T-cell (primary cell): ENCODE data around the gene ITIH1. TPM values are rescaled to one million over a fixed set of nuclear protein-coding genes. Genes with fewer than 3 reads are reported as not detected.
"Not testable (repeated sequence)": the region's sequence is repeated elsewhere in the genome, so short reads cannot be mapped to it uniquely, and the experiment has no call there.

Experiments
- ATAC-seq, 4 experiments: fragments of 200-7000 bp in 3 of 4; fragments of 150-1000 bp in 1 of 4; cut with Tn5 transposase; replicated peaks in 1 of 4; 1 replicate in 3 of 4; 2 replicates in 1 of 4; pipeline ENCODE4 v1.10.0; 2021; ENCODE audit warnings: moderate library complexity in 3 of 4, mild to moderate bottlenecking in 2 of 4, moderate number of reproducible peaks in 1 of 4
- CTCF ChIA-PET, 2 donors: fragments of 300-600 bp; sonication (Branson Sonifier 250); formaldehyde crosslinking; loops; one replicate each; lab custom pipeline; 2022; ENCODE audit warnings: antibody characterized with exemption in 2 of 2; lab: Charles Lee
- POLR2A ChIA-PET, 2 donors: fragments of 300-600 bp; sonication (Branson Sonifier 250); formaldehyde crosslinking; loops; one replicate each; lab custom pipeline; 2022; ENCODE audit warnings: antibody characterized with exemption in 2 of 2; lab: Charles Lee
- DNase-seq, 35 experiments: peaks; one replicate each; pipeline versions ENCODE4 v3.0.0 to v3.0.0-alpha.2; 2013 to 2023
- H3K27ac ChIP-seq: one replicate; pipeline ENCODE4 v1.5.1; 2013; ENCODE audit warnings: low read length
- H3K27me3 ChIP-seq, 2 experiments: replicated peaks in 1 of 2; 1 replicate in 1 of 2; 2 replicates in 1 of 2; pipeline versions ENCODE4 v1.6.1 to v1.7.0; 2013; ENCODE audit warnings: low read length in 1 of 2, mixed read lengths in 1 of 2; ENCODE audit not compliant: control insufficient read depth in 2 of 2, insufficient read depth in 2 of 2; ENCODE audit errors: extremely low read depth in 1 of 2
- H3K36me3 ChIP-seq, 2 donors: 1 replicate in 1 of 2; 2 replicates in 1 of 2; pipeline versions ENCODE4 v1.6.1 to v1.7.0; 2013; ENCODE audit warnings: low read length in 1 of 2; ENCODE audit not compliant: control insufficient read depth in 2 of 2, insufficient read depth in 1 of 2; ENCODE audit errors: extremely low read depth in 1 of 2
- H3K4me1 ChIP-seq, 2 experiments: 1 replicate in 1 of 2; 2 replicates in 1 of 2; pipeline versions ENCODE4 v1.6.1 to v1.7.0; 2013; ENCODE audit warnings: low read length in 2 of 2, mixed read lengths in 1 of 2; ENCODE audit not compliant: insufficient read depth in 2 of 2, control insufficient read depth in 1 of 2; ENCODE audit errors: extremely low read depth in 1 of 2
- H3K4me3 ChIP-seq, 2 donors: 1 replicate in 1 of 2; 2 replicates in 1 of 2; pipeline versions ENCODE4 v1.5.1 to v1.7.0; 2013; ENCODE audit warnings: mild to moderate bottlenecking in 2 of 2, low read length in 1 of 2, moderate library complexity in 1 of 2; ENCODE audit not compliant: control insufficient read depth in 1 of 2; ENCODE audit errors: extremely low read depth in 1 of 2
- H3K9me3 ChIP-seq: 2 replicates; pipeline ENCODE4 v1.7.0; 2013
- H3K27ac Mint-ChIP-seq, 2 donors: one replicate each; pipeline ENCODE4 v1.8.0; 2020 to 2021; ENCODE audit warnings: mild to moderate bottlenecking in 2 of 2, mixed read lengths in 2 of 2
- H3K27me3 Mint-ChIP-seq, 2 donors: one replicate each; pipeline ENCODE4 v1.8.0; 2021 to 2022; ENCODE audit warnings: mixed read lengths in 2 of 2
- H3K36me3 Mint-ChIP-seq: one replicate; pipeline ENCODE4 v1.8.0; 2021; ENCODE audit warnings: mixed read lengths
- H3K4me1 Mint-ChIP-seq, 3 donors: one replicate each; pipeline ENCODE4 v1.8.0; 2020 to 2022; ENCODE audit warnings: mixed read lengths in 3 of 3, mild to moderate bottlenecking in 1 of 3
- H3K4me3 Mint-ChIP-seq, 3 donors: one replicate each; pipeline ENCODE4 v1.8.0; 2020 to 2022; ENCODE audit warnings: mild to moderate bottlenecking in 3 of 3, mixed read lengths in 3 of 3, moderate library complexity in 3 of 3
- H3K9me3 Mint-ChIP-seq, 3 donors: one replicate each; pipeline ENCODE4 v1.8.0; 2020 to 2022; ENCODE audit warnings: mixed read lengths in 3 of 3
- WGBS: methylation state at CpG from one replicate; pipeline ENCODE4 v1.1.5; 2013; ENCODE audit warnings: missing lambda C conversion rate; ENCODE audit not compliant: insufficient coverage; 5-methylcytosine and 5-hydroxymethylcytosine counted together
- total RNA-seq, 35 experiments: library from RNA in 6 of 35; stranded (reverse) in 6 of 35; fragments of 120-200 nt in 1 of 35; gene quantifications; one replicate each; pipeline versions ENCODE4 v1.2.1 to v1.2.4 and lab custom pipeline; 2013 to 2026

Gene ITIH1, protein sequence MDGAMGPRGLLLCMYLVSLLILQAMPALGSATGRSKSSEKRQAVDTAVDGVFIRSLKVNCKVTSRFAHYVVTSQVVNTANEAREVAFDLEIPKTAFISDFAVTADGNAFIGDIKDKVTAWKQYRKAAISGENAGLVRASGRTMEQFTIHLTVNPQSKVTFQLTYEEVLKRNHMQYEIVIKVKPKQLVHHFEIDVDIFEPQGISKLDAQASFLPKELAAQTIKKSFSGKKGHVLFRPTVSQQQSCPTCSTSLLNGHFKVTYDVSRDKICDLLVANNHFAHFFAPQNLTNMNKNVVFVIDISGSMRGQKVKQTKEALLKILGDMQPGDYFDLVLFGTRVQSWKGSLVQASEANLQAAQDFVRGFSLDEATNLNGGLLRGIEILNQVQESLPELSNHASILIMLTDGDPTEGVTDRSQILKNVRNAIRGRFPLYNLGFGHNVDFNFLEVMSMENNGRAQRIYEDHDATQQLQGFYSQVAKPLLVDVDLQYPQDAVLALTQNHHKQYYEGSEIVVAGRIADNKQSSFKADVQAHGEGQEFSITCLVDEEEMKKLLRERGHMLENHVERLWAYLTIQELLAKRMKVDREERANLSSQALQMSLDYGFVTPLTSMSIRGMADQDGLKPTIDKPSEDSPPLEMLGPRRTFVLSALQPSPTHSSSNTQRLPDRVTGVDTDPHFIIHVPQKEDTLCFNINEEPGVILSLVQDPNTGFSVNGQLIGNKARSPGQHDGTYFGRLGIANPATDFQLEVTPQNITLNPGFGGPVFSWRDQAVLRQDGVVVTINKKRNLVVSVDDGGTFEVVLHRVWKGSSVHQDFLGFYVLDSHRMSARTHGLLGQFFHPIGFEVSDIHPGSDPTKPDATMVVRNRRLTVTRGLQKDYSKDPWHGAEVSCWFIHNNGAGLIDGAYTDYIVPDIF
- total RNA-seq (under 1 TPM in 2 of 5 donors, not detected in 3; 0.49 to 0.85 TPM), total RNA-seq (lab: John Stamatoyannopoulos, UW) (0 to 0.86 (median 0) reads per million in 29 experiments)
- not detected for total RNA-seq (2013)

DNA sequence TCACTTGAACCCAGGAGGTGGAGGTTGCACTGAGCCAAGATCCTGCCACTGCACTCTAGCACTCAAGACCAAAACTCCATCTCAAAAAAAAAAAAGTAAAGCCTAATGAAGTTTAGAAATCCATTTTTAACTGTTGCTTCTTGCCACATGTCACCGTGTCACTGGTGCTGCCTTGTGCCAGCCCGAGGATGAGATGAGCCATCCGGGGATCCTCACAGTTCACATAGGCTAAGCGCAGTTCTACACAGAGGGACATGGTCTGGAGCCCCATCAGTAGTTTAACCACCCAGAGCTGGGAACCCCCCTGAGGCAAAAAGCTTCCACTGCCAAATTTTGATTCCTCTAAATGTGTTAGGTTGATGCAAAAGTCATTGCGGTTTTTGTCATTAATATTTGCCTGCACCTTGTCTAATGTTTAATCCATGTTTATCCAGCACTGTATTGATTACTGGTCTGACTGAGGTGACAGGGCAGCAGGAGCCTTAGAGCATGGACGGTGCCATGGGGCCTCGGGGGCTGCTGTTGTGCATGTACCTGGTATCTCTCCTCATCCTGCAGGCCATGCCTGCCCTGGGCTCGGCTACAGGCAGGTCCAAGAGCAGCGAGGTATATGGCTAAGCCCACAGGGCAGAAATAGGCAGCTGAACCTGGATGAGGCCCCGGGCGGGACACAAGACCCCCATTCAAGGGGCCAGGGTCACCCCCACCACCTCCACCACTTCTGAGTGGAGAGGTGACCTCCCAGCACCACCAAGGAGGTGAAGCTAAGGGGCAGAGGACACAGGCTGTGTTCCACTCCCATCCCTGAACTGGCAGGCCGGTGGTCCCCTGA, at the start of gene ITIH1:
TSS of gene ITIH1 (plus strand) at position 473 of the 832 bp plus-strand sequence. CDS start at position 490, 17 bp downstream.
- Histone ChIP-seq H3K27me3 (peaks cover 0 to 33% of the 10 kb centered on the region in 2 experiments), H3K9me3 (no peaks in the 10 kb centered on the region), H3K4me3 (no peak within 1 kb of the TSS), H3K36me3 (no peaks in the 10 kb centered on the region), H3K4me1 (no peaks in the 10 kb centered on the region), H3K27ac (no peak within 1 kb of the TSS)
- Mint-ChIP-seq H3K4me3 (no peak within 1 kb of the TSS), H3K27ac (no peak within 1 kb of the TSS), H3K27me3 (peaks cover 3 to 5% of the 10 kb centered on the region in 2 donors), H3K4me1 (no peaks in the 10 kb centered on the region), H3K9me3 (no peaks in the 10 kb centered on the region), H3K36me3 (no peaks in the 10 kb centered on the region)
- no peak for ATAC-seq
- POLR2A ChIA-PET = interaction anchor here in 1 of 2 donors (0.6 kb wide), 1 partner anchor 341 kb away, joined by 3 read pairs; no protein-coding TSS in a partner anchor
- CTCF ChIA-PET = no interaction called here
- no peak for DNase-seq
- 90% methylated on average over 10 of the region's 12 CpGs for WGBS

DNA sequence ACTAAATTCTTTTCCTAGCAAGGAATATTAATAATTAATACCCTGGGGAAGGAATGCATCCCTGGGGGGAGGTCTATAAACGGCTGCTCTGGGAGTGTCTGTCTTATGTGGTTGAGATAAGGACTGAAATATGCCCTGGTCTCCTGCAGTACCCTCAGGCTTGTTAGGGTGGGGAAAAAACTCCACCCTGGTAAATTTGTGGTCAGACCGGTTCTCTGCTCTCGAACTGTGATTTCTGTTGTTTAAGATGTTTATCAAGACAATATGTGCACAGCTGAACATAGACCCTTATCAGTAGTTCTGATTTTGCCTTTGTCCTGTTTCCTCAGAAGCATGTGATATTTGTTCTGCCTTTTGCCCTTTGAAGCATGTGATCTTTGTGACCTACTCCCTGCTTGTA, 48.6 kb upstream of the ITIH1 start:
- WGBS = no CpG with 5 or more reads among the region's 3 CpGs

DNA sequence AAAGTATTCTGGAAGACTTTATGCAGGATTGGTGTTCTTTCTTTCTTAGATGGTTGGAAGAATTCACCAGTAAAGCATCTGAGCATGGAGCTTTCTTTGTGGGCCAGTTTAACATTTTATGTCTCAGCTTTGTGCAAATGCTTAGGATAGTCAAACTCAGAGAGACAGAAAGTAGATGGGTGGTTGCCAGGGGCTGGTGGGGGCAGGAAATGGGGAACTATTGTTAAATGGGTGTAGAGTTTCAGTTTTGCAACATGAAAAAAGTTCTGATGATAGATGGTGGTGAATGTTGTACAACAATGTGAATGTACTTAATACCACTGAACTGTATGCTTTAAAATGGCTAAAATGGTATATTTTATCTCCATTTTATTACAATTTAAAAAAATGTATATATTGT, 46.7 kb upstream of the ITIH1 start:
- Histone ChIP-seq H3K9me3 (peaks cover 6% of the 10 kb centered on the region), H3K4me1 (no peaks in the 10 kb centered on the region), H3K27ac (no peak overlapping the region), H3K4me3 (no peak overlapping the region), H3K27me3 (no peaks in the 10 kb centered on the region), H3K36me3 (peaks cover 5 to 32% of the 10 kb centered on the region in 2 donors)
- no peak for ATAC-seq
- Mint-ChIP-seq H3K27me3 (no peaks in the 10 kb centered on the region), H3K9me3 (peaks cover 0 to 22% (median 14%) of the 10 kb centered on the region in 3 donors), H3K4me3 (no peak overlapping the region), H3K27ac (peak overlapping the region; percentile 1 to 41), H3K36me3 (peaks cover 64% of the 10 kb centered on the region), H3K4me1 (peaks cover 6 to 8% (median 7%) of the 10 kb centered on the region in 3 donors)
- no peak for DNase-seq
- CTCF ChIA-PET = no interaction called here
- POLR2A ChIA-PET = no interaction called here

More for the DNA sequence above, 48.6 kb upstream of the ITIH1 start:
- DNase-seq, H3K27ac Mint-ChIP-seq, ATAC-seq, H3K4me1 ChIP-seq, POLR2A ChIA-PET, CTCF ChIA-PET, H3K9me3 ChIP-seq, H3K4me3 ChIP-seq, H3K27me3 Mint-ChIP-seq, H3K27me3 ChIP-seq, H3K4me3 Mint-ChIP-seq, H3K4me1 Mint-ChIP-seq, H3K27ac ChIP-seq: not testable (repeated sequence)
- Mint-ChIP-seq H3K9me3 (peaks cover 0 to 22% (median 14%) of the 10 kb centered on the region in 3 donors), H3K36me3 (peaks cover 51% of the 10 kb centered on the region)
- H3K36me3 ChIP-seq = peaks cover 5 to 22% of the 10 kb centered on the region in 2 donors

DNA sequence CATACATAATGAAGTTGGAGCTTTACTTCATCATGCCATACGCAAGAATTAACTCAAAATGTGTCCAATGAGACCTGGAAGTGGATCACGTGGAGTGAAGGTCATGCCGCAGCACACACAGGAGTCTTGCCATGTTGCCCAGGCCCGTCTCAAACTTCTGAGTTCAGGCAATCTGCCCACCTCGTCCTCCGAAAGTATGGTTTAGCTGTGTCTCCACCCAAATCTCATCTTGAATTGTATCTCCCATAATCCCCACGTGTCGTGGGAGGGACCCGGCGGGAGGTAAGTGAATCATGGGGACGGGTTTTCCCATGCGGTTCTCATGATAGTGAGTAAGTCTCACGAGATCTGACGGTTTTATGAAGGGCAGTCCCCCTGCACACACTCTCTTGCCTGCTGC, 45.8 kb upstream of the ITIH1 start:
- DNase-seq = no peak
- Histone ChIP-seq H3K4me1 (no peaks in the 10 kb centered on the region), H3K27ac (no peak overlapping the region), H3K9me3 (peaks cover 6% of the 10 kb centered on the region), H3K36me3 (peaks cover 5 to 36% of the 10 kb centered on the region in 2 donors), H3K27me3 (no peaks in the 10 kb centered on the region), H3K4me3 (no peak overlapping the region)
- Mint-ChIP-seq H3K4me1 (peaks cover 6 to 8% (median 7%) of the 10 kb centered on the region in 3 donors), H3K9me3 (peaks cover 0 to 22% (median 14%) of the 10 kb centered on the region in 3 donors), H3K27me3 (no peaks in the 10 kb centered on the region), H3K27ac (no peak overlapping the region), H3K4me3 (no peak overlapping the region), H3K36me3 (peaks cover 68% of the 10 kb centered on the region)
- 90% methylated on average over 10 of the region's 14 CpGs for WGBS
- ChIA-PET CTCF (no interaction called here), POLR2A (no interaction called here)
- no peak for ATAC-seq

DNA sequence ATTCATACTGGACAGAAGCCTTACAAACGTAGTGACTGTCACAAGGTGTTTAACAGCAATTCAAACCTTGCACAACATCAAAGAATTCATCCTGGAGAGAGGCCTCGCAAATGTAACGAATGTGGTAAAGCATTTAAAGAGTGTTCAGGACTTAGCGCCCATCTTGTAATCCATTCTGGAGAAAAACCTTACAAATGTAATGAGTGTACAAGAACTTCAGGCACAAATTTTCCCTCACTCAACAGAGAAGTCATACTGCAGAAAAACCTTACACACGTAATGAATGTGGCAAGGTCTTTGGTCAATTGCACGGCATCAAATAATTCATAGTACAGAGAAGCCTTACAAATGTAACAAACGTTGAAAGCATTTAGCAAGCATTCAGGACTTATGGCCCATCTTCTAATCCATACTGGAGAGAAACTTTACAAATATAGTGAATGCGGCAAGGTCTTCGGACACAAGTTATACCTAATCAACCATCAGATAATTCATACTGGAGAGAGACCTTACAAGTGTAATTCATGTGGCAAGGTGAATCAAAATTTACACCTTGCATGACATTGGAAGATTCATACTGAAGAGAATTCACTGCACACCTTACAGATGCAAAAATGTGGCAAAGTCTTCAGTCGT, 44.0 kb upstream of the ITIH1 start:
- no peak overlapping the region for H3K4me3 Mint-ChIP-seq
- H3K27me3 ChIP-seq = no peaks in the 10 kb centered on the region
- no peak for DNase-seq
- ChIA-PET CTCF (no interaction called here), POLR2A (no interaction called here)
- no peaks in the 10 kb centered on the region for H3K27me3 Mint-ChIP-seq
- peaks cover 70% of the 10 kb centered on the region for H3K36me3 Mint-ChIP-seq
- ATAC-seq = no peak
- no peaks in the 10 kb centered on the region for H3K4me1 ChIP-seq
- peaks cover 6 to 8% (median 7%) of the 10 kb centered on the region in 3 donors for H3K4me1 Mint-ChIP-seq
- peak overlapping the region in 1 of 2 donors; percentile 58 for H3K27ac Mint-ChIP-seq
- no peak overlapping the region for H3K27ac ChIP-seq
- peaks cover 5 to 46% of the 10 kb centered on the region in 2 donors for H3K36me3 ChIP-seq
- H3K9me3 Mint-ChIP-seq = peaks cover 0 to 22% (median 14%) of the 10 kb centered on the region in 3 donors
- no CpG with 5 or more reads among the region's 10 CpGs for WGBS
- H3K9me3 ChIP-seq = peaks cover 6% of the 10 kb centered on the region
- H3K4me3 ChIP-seq = no peak overlapping the region
